ENCODE data around the gene STAM. TPM values are rescaled to one million over a fixed set of nuclear protein-coding genes. Genes with fewer than 3 reads are reported as not detected.

The STAM gene
- total RNA-seq: 38.0 and 42.0 TPM in 2 replicates

GRCh38 chr10:17643755-17644484 lies at the start of gene STAM:
TSS of gene STAM (plus strand) at chr10:17644151. CDS start at chr10:17644340, 189 bp downstream.

GRCh38 chr10:17617031-17617911 lies 26.7 kb upstream of the STAM start, which contains the start of gene HACD1:
TSS of gene HACD1 (minus strand) at chr10:17617374. CDS start at chr10:17617339, 35 bp downstream.

GRCh38 chr10:17751781-17752445 lies 108.0 kb downstream of the STAM start, which contains the start of gene TMEM236:
TSS of gene TMEM236 (plus strand) at chr10:17752201. CDS start at chr10:17752296, 95 bp downstream.

Other genes starting within 250 kb of the STAM start
- 0.85 and 1.4 TPM in 2 replicates for gene ST8SIA6, start 189.6 kb upstream of the STAM start, total RNA-seq
- gene HACD1, start 26.8 kb upstream of the STAM start, total RNA-seq: 20.2 and 22.6 TPM in 2 replicates
- gene TMEM236, start 108.0 kb downstream of the STAM start, total RNA-seq: under 0.01 and 0.07 TPM in 2 replicates
- not detected in 2 replicates for gene MRC1, start 165.2 kb downstream of the STAM start, total RNA-seq